Pancreas (tissue), 10 donors: ENCODE data around the gene SSUH2. TPM values are rescaled to one million over a fixed set of nuclear protein-coding genes. Genes with fewer than 3 reads are reported as not detected.

Source experiments
- ATAC-seq, 4 donors: fragments of 200-7000 bp; cut with Tn5 transposase; one replicate each; pipeline versions ENCODE4 v1.8.0 to v1.9.1; 2020; ENCODE audit warnings: mild to moderate bottlenecking in 4 of 4, moderate library complexity in 4 of 4
- DNase-seq, 6 donors: peaks; one replicate each; pipeline ENCODE4 v3.0.0-alpha.2; 2020
- FAIRE-seq: peaks from 2 replicates; lab custom pipeline; 2012; peaks lifted over from hg19 to GRCh38; lab: Jason Lieb, UNC
- H3K27ac ChIP-seq, 4 donors: fragments of 200-600 bp; sonication (generic); 1 replicate in 3 of 4; 2 replicates in 1 of 4; pipeline versions ENCODE4 v1.5.0 to v1.8.0; 2020
- H3K27me3 ChIP-seq, 4 donors: fragments of 200-600 bp; one replicate each; pipeline ENCODE4 v1.8.0; 2021
- H3K36me3 ChIP-seq, 3 donors: fragments of 200-600 bp; sonication (generic) in 1 of 3; one replicate each; pipeline versions ENCODE4 v1.5.0 to v1.8.0; 2020 to 2021
- H3K4me1 ChIP-seq, 3 donors: fragments of 200-600 bp; one replicate each; pipeline ENCODE4 v1.8.0; 2021
- H3K4me3 ChIP-seq, 4 donors: fragments of 200-600 bp; sonication (generic) in 2 of 4; one replicate each; pipeline versions ENCODE4 v1.5.0 to v1.8.0; 2020 to 2021
- H3K9me3 ChIP-seq, 4 donors: fragments of 200-600 bp; one replicate each; pipeline ENCODE4 v1.8.0; 2021
- CTCF ChIP-seq, 4 donors: fragments of 200-600 bp; sonication (generic) in 3 of 4; IDR thresholded peaks; one replicate each; pipeline versions ENCODE4 v1.5.0 to v1.8.0; 2021; ENCODE audit warnings: antibody characterized with exemption in 4 of 4
- WGBS, 2 donors: extraction: QIAGEN DNeasy Blood & Tissue Kit; methylation state at CpG; one replicate each; pipeline ENCODE4 v1.1.7; 2013; 5-methylcytosine and 5-hydroxymethylcytosine counted together
- intact Hi-C, 3 donors: fragments of 100-400 bp; cut with DNase I; formaldehyde crosslinking; loops; one replicate each; pipeline versions ENCODE4 v1.11.1 to v1.14.2; 2022
- polyA plus RNA-seq, 2 donors: library from polyadenylated mRNA; stranded (reverse); fragments of 200-250 nt; gene quantifications; one replicate each; pipeline ENCODE4 v1.2.3, GENCODE V29; 2013
- total RNA-seq, 6 donors: library from RNA; stranded (reverse); fragmentation: NEBNext Ultra II Directional in 4 of 6; extraction: Animal tissue kit (Norgen Biotek cat#: 25700) in 4 of 6; gene quantifications; one replicate each; pipeline versions ENCODE4 v1.2.1 to v1.2.4, GENCODE V29; 2021 to 2023
- donor health status: healthy with polysubstance abuse.
- donor health status: DM: no; HTN: no; CAD: no; lungs with moderate emphysema.
- donor health status: DM: no; HTN: no; CAD: no.
- donor health status: control.
- donor health status: control.
- donor health status: Bipolar disorder and iron deficiency.
- donor health status: DM: yes; HTN: yes; CAD: no.
- donor health status: DM: no; HTN: no; CAD: no.
- donor health status: DM: no; HTN: no; CAD: no.
- donor health status: DM: yes; HTN: yes; CAD: no.

SSUH2 gene
- total and polyA plus RNA-seq, 8 donors = 0.06 to 1.8 (median 0.22) TPM

- ATAC-seq (no peak), FAIRE-seq (no peak)
- WGBS, 2 donors = 50 to 58% methylated on average over 7 of the region's 7 CpGs
Measured at GRCh38 chr3:8606701-8607231, 37.8 kb downstream of the SSUH2 start.

GRCh38 chr3:8604988-8605387 lies 39.6 kb downstream of the SSUH2 start:
- TF ChIP-seq CTCF (IDR thresholded peaks at IDR 0.05) = no peak
- DNase-seq = no peak
- Histone ChIP-seq H3K4me3 (no peak overlapping the region), H3K27ac (no peak overlapping the region), H3K4me1 (no peaks in the 10 kb centered on the region), H3K9me3 (no peaks in the 10 kb centered on the region), H3K36me3 (no peaks in the 10 kb centered on the region), H3K27me3 (no peaks in the 10 kb centered on the region)
- no peak for ATAC-seq
- intact Hi-C loops = no loop called here
- 77 to 89% methylated on average over 3 of the region's 3 CpGs for WGBS, 2 donors
- no peak for FAIRE-seq

More at GRCh38 chr3:8606701-8607231, 37.8 kb downstream of the SSUH2 start:
- H3K27me3 ChIP-seq = no peaks in the 10 kb centered on the region
- H3K4me1 ChIP-seq = no peaks in the 10 kb centered on the region
- no peak overlapping the region for H3K4me3 ChIP-seq
- no peak overlapping the region for H3K27ac ChIP-seq
- intact Hi-C loops = no loop called here
- no peaks in the 10 kb centered on the region for H3K36me3 ChIP-seq
- DNase-seq = no peak
- TF ChIP-seq CTCF (IDR thresholded peaks at IDR 0.05) = no peak
- no peaks in the 10 kb centered on the region for H3K9me3 ChIP-seq

- intact Hi-C loops = no loop called here
- TF ChIP-seq CTCF (IDR thresholded peaks at IDR 0.05) = no peak
- DNase-seq (no peak), FAIRE-seq (no peak), ATAC-seq (no peak)
- Histone ChIP-seq H3K9me3 (no peaks in the 10 kb centered on the region), H3K36me3 (no peaks in the 10 kb centered on the region), H3K4me3 (no peak overlapping the region), H3K27me3 (no peaks in the 10 kb centered on the region), H3K27ac (no peak overlapping the region), H3K4me1 (no peaks in the 10 kb centered on the region)
- 84 to 90% methylated on average over 7 of the region's 7 CpGs for WGBS, 2 donors
Measured at GRCh38 chr3:8604006-8604405, 40.6 kb downstream of the SSUH2 start.

- Histone ChIP-seq H3K4me1 (no peaks in the 10 kb centered on the region), H3K27ac (no peak overlapping the region), H3K4me3 (no peak overlapping the region), H3K9me3 (no peaks in the 10 kb centered on the region), H3K27me3 (no peaks in the 10 kb centered on the region), H3K36me3 (no peaks in the 10 kb centered on the region)
- TF ChIP-seq CTCF (IDR thresholded peaks at IDR 0.05) = no peak
- intact Hi-C loops = no loop called here
- ATAC-seq = peak in 1 of 4 donors; percentile 43
- peak in 1 of 6 donors; percentile 19 for DNase-seq
- 33 to 46% methylated on average over 9 of the region's 9 CpGs for WGBS, 2 donors
- no peak for FAIRE-seq
Measured at GRCh38 chr3:8603115-8603710, 41.4 kb downstream of the SSUH2 start.

- TF ChIP-seq CTCF (IDR thresholded peaks at IDR 0.05) = no peak
- no peaks in the 10 kb centered on the region for H3K9me3 ChIP-seq
- H3K27me3 ChIP-seq = no peaks in the 10 kb centered on the region
- no peak for ATAC-seq
- H3K36me3 ChIP-seq = no peaks in the 10 kb centered on the region
- FAIRE-seq = no peak
- no peak overlapping the region for H3K27ac ChIP-seq
- intact Hi-C loops = no loop called here
- H3K4me3 ChIP-seq = no peak overlapping the region
- no peaks in the 10 kb centered on the region for H3K4me1 ChIP-seq
- DNase-seq = no peak
Measured at GRCh38 chr3:8600457-8600856, 44.1 kb downstream of the SSUH2 start.
